Fibroblast of lung (primary cell): ENCODE results near the gene GRIK1. TPM values are rescaled to one million over a fixed set of nuclear protein-coding genes. Genes with fewer than 3 reads are reported as not detected.

Source experiments
- DNase-seq, 2 donors: peaks; one replicate each; pipeline versions ENCODE4 v3.0.0 to v3.0.0-alpha.2; 2010; ENCODE audit warnings: low read depth in 2 of 2
- H2AFZ ChIP-seq: 2 replicates; pipeline ENCODE4 v1.5.1; 2012; ENCODE audit warnings: low read length, control low read depth, inconsistent platforms
- H3K27ac ChIP-seq: 2 replicates; pipeline ENCODE4 v1.5.1; 2011; ENCODE audit warnings: low read length, control low read depth; ENCODE audit not compliant: insufficient read depth
- H3K27me3 ChIP-seq: 2 replicates; pipeline ENCODE4 v1.5.1; 2011; ENCODE audit warnings: mild to moderate bottlenecking, low read length; ENCODE audit not compliant: control insufficient read depth, insufficient read depth
- H3K36me3 ChIP-seq: 2 replicates; pipeline ENCODE4 v1.5.1; 2011; ENCODE audit warnings: low read length; ENCODE audit not compliant: control insufficient read depth, insufficient read depth
- H3K4me1 ChIP-seq: 2 replicates; pipeline ENCODE4 v1.5.1; 2011; ENCODE audit warnings: low read length; ENCODE audit not compliant: control insufficient read depth, insufficient read depth; ENCODE audit errors: extremely low read depth
- H3K4me2 ChIP-seq: 2 replicates; pipeline ENCODE4 v1.5.1; 2011; ENCODE audit warnings: low read length, control low read depth; ENCODE audit not compliant: insufficient read depth; ENCODE audit errors: extremely low read depth
- H3K4me3 ChIP-seq, 4 experiments: fragments of 200-600 bp in 1 of 4; sonication (generic) in 1 of 4; replicated peaks in 1 of 4; 2 replicates each; pipeline ENCODE4 v1.5.1; 2011 to 2016; ENCODE audit warnings: low read length in 4 of 4, low read depth in 3 of 4, mild to moderate bottlenecking in 3 of 4, control low read depth in 2 of 4, inconsistent platforms in 1 of 4, mixed read lengths in 1 of 4; ENCODE audit not compliant: insufficient read depth in 1 of 4; ENCODE audit errors: control extremely low read depth in 1 of 4
- H3K79me2 ChIP-seq: 2 replicates; pipeline ENCODE4 v1.5.1; 2012; ENCODE audit warnings: mild to moderate bottlenecking, low read length, inconsistent platforms; ENCODE audit not compliant: control insufficient read depth, insufficient read depth
- H3K9ac ChIP-seq: 2 replicates; pipeline ENCODE4 v1.5.1; 2011; ENCODE audit warnings: mild to moderate bottlenecking, low read length, control low read depth; ENCODE audit not compliant: insufficient read depth
- H3K9me3 ChIP-seq: 2 replicates; pipeline ENCODE4 v1.5.1; 2012; ENCODE audit warnings: low read depth, low read length; ENCODE audit not compliant: control insufficient read depth, insufficient read depth
- H4K20me1 ChIP-seq: 2 replicates; pipeline ENCODE4 v1.5.1; 2011; ENCODE audit warnings: low read length; ENCODE audit not compliant: control insufficient read depth, insufficient read depth; ENCODE audit errors: extremely low read depth
- EZH2 ChIP-seq: IDR thresholded peaks from 2 replicates; pipeline ENCODE4 v1.5.1; 2012; ENCODE audit warnings: low read length, control low read depth, mild to moderate bottlenecking; ENCODE audit errors: missing control alignments
- polyA plus RNA-seq, 2 donors: library from polyadenylated mRNA; depleted of rRNA in 1 of 2; stranded (reverse) in 1 of 2; unstranded in 1 of 2; fragments of >200 nt; gene quantifications; 2 replicates each; pipeline ENCODE4 v1.2.1, GENCODE V29; 2011 to 2012; ENCODE audit warnings: missing spikeins in 1 of 2
- total RNA-seq: library from RNA; depleted of rRNA; stranded (reverse); fragments of >200 nt; gene quantifications from 2 replicates; pipeline ENCODE4 v1.2.1, GENCODE V29; 2014
- TF ChIP-seq, protein P1 (sequence below), 2 donors: IDR thresholded peaks in 1 of 2; conservative IDR thresholded peaks in 1 of 2; 1 replicate in 1 of 2; 2 replicates in 1 of 2; pipeline ENCODE4 v1.5.1; 2011 to 2012; ENCODE audit warnings: low read length in 2 of 2, control low read depth in 1 of 2, inconsistent platforms in 1 of 2, low read depth in 1 of 2, mild to moderate bottlenecking in 1 of 2

GRIK1 gene
- total and polyA plus RNA-seq, 2 donors (not counting 1 experiment from before 2014, with no cell fraction given), result not detected

DNA sequence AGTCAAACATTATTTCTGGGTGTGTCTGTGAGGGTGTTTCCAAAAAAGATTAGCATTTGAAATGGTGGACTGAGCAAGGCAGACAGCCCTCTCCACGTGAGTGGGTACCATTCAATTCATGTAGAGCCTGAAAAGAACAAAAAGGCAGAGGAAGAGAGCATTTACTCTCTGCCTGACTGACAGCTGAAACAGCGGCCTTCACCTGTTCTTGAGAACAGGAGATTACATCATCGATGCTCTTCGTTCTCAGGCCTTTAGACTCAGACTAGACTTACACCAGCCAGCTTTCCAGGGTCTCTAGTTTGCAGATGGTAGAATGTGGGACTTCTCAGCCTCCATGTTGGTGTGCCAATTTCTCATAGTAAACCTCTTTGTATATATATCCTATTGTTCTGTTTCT is 338.7 kb downstream of the GRIK1 start:
- DNase-seq, result no peak
- Histone ChIP-seq H3K9ac (no peak overlapping the region), H3K36me3 (no peaks in the 10 kb centered on the region), H3K27ac (no peak overlapping the region), H3K4me2 (no peak overlapping the region), H3K4me1 (no peaks in the 10 kb centered on the region), H4K20me1 (no peaks in the 10 kb centered on the region), H3K79me2 (no peaks in the 10 kb centered on the region), H2AFZ (no peak overlapping the region), H3K27me3 (no peaks in the 10 kb centered on the region), H3K9me3 (no peaks in the 10 kb centered on the region), H3K4me3 (no peak overlapping the region)
- no peak for TF ChIP-seq EZH2
- TF ChIP-seq, protein P1, sequence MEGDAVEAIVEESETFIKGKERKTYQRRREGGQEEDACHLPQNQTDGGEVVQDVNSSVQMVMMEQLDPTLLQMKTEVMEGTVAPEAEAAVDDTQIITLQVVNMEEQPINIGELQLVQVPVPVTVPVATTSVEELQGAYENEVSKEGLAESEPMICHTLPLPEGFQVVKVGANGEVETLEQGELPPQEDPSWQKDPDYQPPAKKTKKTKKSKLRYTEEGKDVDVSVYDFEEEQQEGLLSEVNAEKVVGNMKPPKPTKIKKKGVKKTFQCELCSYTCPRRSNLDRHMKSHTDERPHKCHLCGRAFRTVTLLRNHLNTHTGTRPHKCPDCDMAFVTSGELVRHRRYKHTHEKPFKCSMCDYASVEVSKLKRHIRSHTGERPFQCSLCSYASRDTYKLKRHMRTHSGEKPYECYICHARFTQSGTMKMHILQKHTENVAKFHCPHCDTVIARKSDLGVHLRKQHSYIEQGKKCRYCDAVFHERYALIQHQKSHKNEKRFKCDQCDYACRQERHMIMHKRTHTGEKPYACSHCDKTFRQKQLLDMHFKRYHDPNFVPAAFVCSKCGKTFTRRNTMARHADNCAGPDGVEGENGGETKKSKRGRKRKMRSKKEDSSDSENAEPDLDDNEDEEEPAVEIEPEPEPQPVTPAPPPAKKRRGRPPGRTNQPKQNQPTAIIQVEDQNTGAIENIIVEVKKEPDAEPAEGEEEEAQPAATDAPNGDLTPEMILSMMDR (conservative IDR thresholded peaks at IDR 0.05 in 1 of 2, IDR thresholded peaks at IDR 0.05 in 1 of 2; ENCODE audit: low read depth in 1 of 2, low read length in 2 of 2), result no peak

DNA sequence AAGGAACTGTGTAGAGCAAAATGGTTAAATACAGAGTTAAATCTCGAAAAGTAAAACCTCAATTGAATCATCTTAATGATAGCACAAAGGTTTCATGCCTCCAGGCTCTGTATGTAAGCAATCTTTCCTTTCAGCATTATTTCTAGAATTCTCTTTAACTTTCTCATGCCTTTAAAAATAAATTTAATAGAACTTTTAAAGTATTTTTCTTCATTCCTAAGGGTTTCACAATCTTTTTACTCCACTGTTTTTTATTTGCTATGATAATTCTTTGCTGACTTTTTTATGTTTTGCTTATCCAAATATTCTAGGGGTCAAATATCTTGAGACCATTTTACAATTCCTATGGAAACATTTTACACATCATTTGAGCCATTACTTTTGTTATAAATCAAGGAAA is 353.1 kb downstream of the GRIK1 start:
- H3K27ac ChIP-seq, result no peak overlapping the region

DNA sequence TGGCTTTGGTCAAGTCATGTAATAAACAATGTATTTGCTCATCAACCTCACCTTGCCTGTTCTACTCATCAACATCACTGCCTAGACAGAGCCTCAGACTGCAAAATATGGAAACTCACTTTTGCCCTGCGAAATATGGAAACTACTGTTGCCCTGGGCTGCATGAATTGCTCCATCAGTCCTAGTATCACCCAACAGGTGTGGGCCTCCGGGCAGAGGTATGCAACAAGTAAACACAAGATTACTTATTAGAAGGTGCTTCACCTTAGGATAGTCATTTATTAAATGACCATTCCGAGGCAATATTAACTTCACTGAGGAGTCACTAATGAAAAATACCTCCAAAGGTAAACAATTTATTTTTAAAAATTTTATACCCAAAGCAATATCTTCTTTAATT is 354.3 kb downstream of the GRIK1 start:
- no peaks in the 10 kb centered on the region for H3K4me1 ChIP-seq
- no peak overlapping the region for H3K9ac ChIP-seq
- H3K9me3 ChIP-seq, result no peaks in the 10 kb centered on the region
- H4K20me1 ChIP-seq, result no peaks in the 10 kb centered on the region
- no peak overlapping the region for H3K4me2 ChIP-seq
- no peaks in the 10 kb centered on the region for H3K36me3 ChIP-seq
- no peaks in the 10 kb centered on the region for H3K27me3 ChIP-seq
- TF ChIP-seq, protein P1 (conservative IDR thresholded peaks at IDR 0.05 in 1 of 2, IDR thresholded peaks at IDR 0.05 in 1 of 2; ENCODE audit: low read depth in 1 of 2, low read length in 2 of 2), result no peak
- no peak for TF ChIP-seq EZH2
- H3K27ac ChIP-seq, result no peak overlapping the region
- no peaks in the 10 kb centered on the region for H3K79me2 ChIP-seq
- no peak overlapping the region for H3K4me3 ChIP-seq
- no peak overlapping the region for H2AFZ ChIP-seq
- no peak for DNase-seq

More for the DNA sequence above, 353.1 kb downstream of the GRIK1 start:
- Histone ChIP-seq H3K9ac (no peak overlapping the region), H3K27me3 (no peaks in the 10 kb centered on the region), H3K4me3 (no peak overlapping the region), H3K79me2 (no peaks in the 10 kb centered on the region), H3K9me3 (no peaks in the 10 kb centered on the region), H2AFZ (no peak overlapping the region), H3K36me3 (no peaks in the 10 kb centered on the region), H3K4me1 (no peaks in the 10 kb centered on the region), H3K4me2 (no peak overlapping the region), H4K20me1 (no peaks in the 10 kb centered on the region)
- no peak for DNase-seq
- TF ChIP-seq, protein P1 (conservative IDR thresholded peaks at IDR 0.05 in 1 of 2, IDR thresholded peaks at IDR 0.05 in 1 of 2; ENCODE audit: low read depth in 1 of 2, low read length in 2 of 2), result no peak
- TF ChIP-seq EZH2, result no peak
